A673 (cell line): ENCODE results near the gene TESK2. TPM values are rescaled to one million over a fixed set of nuclear protein-coding genes. Genes with fewer than 3 reads are reported as not detected.
"Not testable (repeated sequence)": the region's sequence is repeated elsewhere in the genome, so short reads cannot be mapped to it uniquely, and the experiment has no call there.

Source experiments
- BruUV-seq: library from RNA; stranded (reverse); fragments of 400-500 nt; replicated peaks from 2 replicates; lab custom pipeline; 2021; lab: Mats Ljungman, UMichigan
- CTCF ChIA-PET: fragments of 300-600 bp; sonication (Branson Sonifier 250); formaldehyde crosslinking; loops from one replicate; lab custom pipeline; 2022; ENCODE audit warnings: antibody characterized with exemption; lab: Charles Lee
- POLR2A ChIA-PET: fragments of 300-600 bp; sonication (Branson Sonifier 250); formaldehyde crosslinking; loops from one replicate; lab custom pipeline; 2022; ENCODE audit warnings: antibody characterized with exemption; ENCODE audit not compliant: low non-redundant PET; lab: Charles Lee
- DNase-seq: peaks from one replicate; pipeline ENCODE4 v3.0.0-alpha.2; 2015; ENCODE audit warnings: low spot score
- H3K27ac ChIP-seq: fragments of 200-600 bp; sonication (generic); 2 replicates; pipeline ENCODE4 v1.5.1; 2016; ENCODE audit warnings: mixed run types, low read depth, mild to moderate bottlenecking, mixed read lengths, antibody characterized with exemption, low read length; ENCODE audit not compliant: poor library complexity, severe bottlenecking
- H3K27me3 ChIP-seq: fragments of 200-600 bp; sonication (generic); replicated peaks from 2 replicates; pipeline ENCODE4 v1.6.1; 2017; ENCODE audit warnings: mixed run types, low read depth, mild to moderate bottlenecking, mixed read lengths, antibody characterized with exemption, low read length; ENCODE audit not compliant: insufficient read depth, poor library complexity
- H3K36me3 ChIP-seq: fragments of 200-600 bp; sonication (generic); 2 replicates; pipeline ENCODE4 v1.6.1; 2016; ENCODE audit warnings: mixed run types, mild to moderate bottlenecking, mixed read lengths, antibody characterized with exemption, low read length; ENCODE audit not compliant: insufficient read depth, poor library complexity, severe bottlenecking
- H3K4me1 ChIP-seq: fragments of 200-600 bp; sonication (generic); 2 replicates; pipeline ENCODE4 v1.6.1; 2017; ENCODE audit warnings: mixed run types, mild to moderate bottlenecking, mixed read lengths, antibody characterized with exemption, low read length; ENCODE audit not compliant: insufficient read depth, poor library complexity, severe bottlenecking
- H3K4me3 ChIP-seq: fragments of 200-600 bp; sonication (generic); 2 replicates; pipeline ENCODE4 v1.5.1; 2016; ENCODE audit warnings: low read depth, mixed run types, mild to moderate bottlenecking, mixed read lengths, low read length; ENCODE audit not compliant: poor library complexity, severe bottlenecking
- H3K9me3 ChIP-seq: fragments of 200-600 bp; sonication (generic); 2 replicates; pipeline ENCODE4 v1.6.1; 2016; ENCODE audit warnings: mixed run types, low read depth, mild to moderate bottlenecking, mixed read lengths, antibody characterized with exemption, low read length; ENCODE audit not compliant: poor library complexity, severe bottlenecking
- CTCF ChIP-seq: fragments of 300-800, 200-600 bp; sonication (generic); conservative IDR thresholded peaks from 2 replicates; pipeline ENCODE4 v1.5.1; 2017; ENCODE audit warnings: low read depth, mild to moderate bottlenecking, antibody characterized with exemption, low read length, moderate library complexity, mixed read lengths
- EZH2 ChIP-seq: fragments of 200-600 bp; sonication (generic); IDR thresholded peaks from 2 replicates; pipeline ENCODE4 v1.6.1; 2017; ENCODE audit warnings: borderline replicate concordance, low read depth, mild to moderate bottlenecking, mixed read lengths, antibody characterized with exemption, low read length; ENCODE audit not compliant: poor library complexity, severe bottlenecking
- intact Hi-C: fragments of 100-400 bp; cut with micrococcal nuclease; formaldehyde crosslinking; loops from one replicate; pipeline ENCODE4 v1.10.0; 2022; ENCODE audit not compliant: unreplicated experiment
- total RNA-seq: library from RNA; stranded (reverse); gene quantifications from 2 replicates; pipeline ENCODE4 v1.2.3, GENCODE V29; 2021

The TESK2 gene
- total RNA-seq, 1 experiment from 2014 or later, result 0.75 TPM

GRCh38 chr1:45365051-45365450, 125.9 kb downstream of the TESK2 start:
- CTCF ChIA-PET, result no interaction called here

GRCh38 chr1:45364294-45364693, 126.7 kb downstream of the TESK2 start:
- CTCF ChIA-PET, result no interaction called here
- intact Hi-C loops, result no loop called here

More at GRCh38 chr1:45365051-45365450, 125.9 kb downstream of the TESK2 start:
- H3K36me3 ChIP-seq, result no peaks in the 10 kb centered on the region
- H3K4me3 ChIP-seq, result no peak overlapping the region
- H3K9me3 ChIP-seq, result no peaks in the 10 kb centered on the region
- H3K27me3 ChIP-seq, result no peaks in the 10 kb centered on the region
- BruUV-seq, result no TSS peak
- no peaks in the 10 kb centered on the region for H3K4me1 ChIP-seq
- H3K27ac ChIP-seq, result no peak overlapping the region
- POLR2A ChIA-PET, result no interaction called here
- intact Hi-C loops, result no loop called here
- no peak for TF ChIP-seq CTCF
- TF ChIP-seq EZH2, result no peak
- DNase-seq, result no peak

GRCh38 chr1:45360981-45361380, 130.0 kb downstream of the TESK2 start:
- H3K9me3 ChIP-seq, BruUV-seq, DNase-seq, CTCF ChIA-PET, H3K27ac ChIP-seq, H3K36me3 ChIP-seq, H3K4me1 ChIP-seq, POLR2A ChIA-PET, H3K4me3 ChIP-seq, H3K27me3 ChIP-seq: not testable (repeated sequence)
- intact Hi-C loops, result loop anchor here (1.0 kb wide), 1 partner anchor 132 kb away; no protein-coding TSS in a partner anchor

More at GRCh38 chr1:45364294-45364693, 126.7 kb downstream of the TESK2 start:
- POLR2A ChIA-PET, result no interaction called here
- no peaks in the 10 kb centered on the region for H3K27me3 ChIP-seq
- H3K9me3 ChIP-seq, result no peaks in the 10 kb centered on the region
- H3K27ac ChIP-seq, result no peak overlapping the region
- H3K4me3 ChIP-seq, result no peak overlapping the region
- no peaks in the 10 kb centered on the region for H3K36me3 ChIP-seq
- no peak for DNase-seq
- H3K4me1 ChIP-seq, result no peaks in the 10 kb centered on the region
- no TSS peak for BruUV-seq
- TF ChIP-seq CTCF, result no peak
- no peak for TF ChIP-seq EZH2

GRCh38 chr1:45359882-45360513, 131.0 kb downstream of the TESK2 start:
- Histone ChIP-seq H3K36me3 (no peaks in the 10 kb centered on the region), H3K9me3 (no peaks in the 10 kb centered on the region), H3K4me3 (no peak overlapping the region), H3K4me1 (no peaks in the 10 kb centered on the region), H3K27ac (no peak overlapping the region), H3K27me3 (no peaks in the 10 kb centered on the region)
- intact Hi-C loops, result loop anchor here (1.0 to 10.0 kb wide), 3 partner anchors 133 to 525 kb away; no protein-coding TSS in a partner anchor
- TF ChIP-seq CTCF (peak; percentile 77), EZH2 (no peak)
- ChIA-PET CTCF (interaction anchor here (0.5 to 1.5 kb wide), 3 partner anchors 131 to 134 kb away, joined by 4 to 22 read pairs (median 4); partner anchors contain the start of gene TESK2), POLR2A (no interaction called here)
- BruUV-seq, result no TSS peak
- peak; percentile 72 for DNase-seq
